Uterus (tissue), 2 donors: ENCODE measurements around the gene SACM1L.

Source experiments
- CTCF ChIP-seq, 4 experiments: fragments of 200-600 bp in 2 of 4; fragments of 450-650 bp in 2 of 4; sonication (generic) in 2 of 4; IDR thresholded peaks; one replicate each; pipeline ENCODE4 v1.5.1; 2016 to 2019; ENCODE audit warnings: antibody characterized with exemption in 4 of 4, mild to moderate bottlenecking in 2 of 4, moderate library complexity in 1 of 4
- POLR2A ChIP-seq, 2 donors: fragments of 450-650 bp; IDR thresholded peaks; one replicate each; pipeline ENCODE4 v1.6.1; 2016; ENCODE audit warnings: antibody characterized with exemption in 2 of 2, mild to moderate bottlenecking in 1 of 2, moderate library complexity in 1 of 2

GRCh38 chr3:45773714-45774449 lies 84.7 kb downstream of the SACM1L start:
- TF ChIP-seq POLR2A (IDR thresholded peaks at IDR 0.05) (no peak), CTCF (IDR thresholded peaks at IDR 0.05) (no peak)
